SH-SY5Y (cell line): Measurements from ENCODE around the gene GPR161.

ENCODE experiments used
- GATA2 ChIP-seq: IDR thresholded peaks from 2 replicates; pipeline ENCODE4 v1.6.1; 2011; ENCODE audit warnings: mild to moderate bottlenecking, low read depth, low read length
- GATA3 ChIP-seq: IDR thresholded peaks from 2 replicates; pipeline ENCODE4 v1.6.1; 2011; ENCODE audit warnings: low read depth, mild to moderate bottlenecking, low read length, moderate library complexity

The GPR161 gene

GRCh38 chr1:168099337-168099801 lies 37.4 kb downstream of the GPR161 start:
- TF ChIP-seq GATA2 (no peak), GATA3 (no peak)

- TF ChIP-seq GATA3: no peak
- peak; percentile 92 for TF ChIP-seq GATA2
Measured at GRCh38 chr1:168098534-168099320, 38.0 kb downstream of the GPR161 start.

DNA sequence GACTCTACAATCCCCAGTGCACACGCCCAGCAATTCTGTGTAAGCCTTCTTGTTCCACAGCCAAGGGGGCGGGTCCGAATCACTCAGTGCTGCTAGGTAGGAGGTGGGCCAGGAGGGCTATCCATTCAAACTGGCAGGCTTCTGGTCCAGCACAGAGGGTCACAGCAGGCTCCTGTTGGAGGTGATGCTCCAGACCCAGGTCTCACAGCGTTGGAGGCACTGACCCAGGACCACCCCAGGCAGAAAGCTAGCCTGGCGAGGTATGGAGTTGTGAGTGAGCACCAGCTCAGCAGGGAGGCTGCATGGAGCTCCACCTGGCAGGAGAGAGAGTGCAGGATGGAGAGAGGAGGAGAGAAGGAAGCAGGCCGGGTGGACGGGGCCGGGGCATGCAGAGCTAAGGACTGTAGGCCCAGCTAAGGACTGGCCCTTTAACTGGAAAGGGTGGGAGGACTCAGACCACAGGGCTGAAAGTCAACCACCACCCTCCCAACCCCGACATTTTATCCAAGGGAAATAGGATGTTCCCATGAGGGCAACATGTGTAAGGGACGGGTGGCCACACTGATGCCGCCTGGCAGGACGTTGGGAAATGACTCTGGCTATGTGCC lies 38.7 kb downstream of the GPR161 start:
- TF ChIP-seq GATA3 (no peak), GATA2 (no peak)

DNA sequence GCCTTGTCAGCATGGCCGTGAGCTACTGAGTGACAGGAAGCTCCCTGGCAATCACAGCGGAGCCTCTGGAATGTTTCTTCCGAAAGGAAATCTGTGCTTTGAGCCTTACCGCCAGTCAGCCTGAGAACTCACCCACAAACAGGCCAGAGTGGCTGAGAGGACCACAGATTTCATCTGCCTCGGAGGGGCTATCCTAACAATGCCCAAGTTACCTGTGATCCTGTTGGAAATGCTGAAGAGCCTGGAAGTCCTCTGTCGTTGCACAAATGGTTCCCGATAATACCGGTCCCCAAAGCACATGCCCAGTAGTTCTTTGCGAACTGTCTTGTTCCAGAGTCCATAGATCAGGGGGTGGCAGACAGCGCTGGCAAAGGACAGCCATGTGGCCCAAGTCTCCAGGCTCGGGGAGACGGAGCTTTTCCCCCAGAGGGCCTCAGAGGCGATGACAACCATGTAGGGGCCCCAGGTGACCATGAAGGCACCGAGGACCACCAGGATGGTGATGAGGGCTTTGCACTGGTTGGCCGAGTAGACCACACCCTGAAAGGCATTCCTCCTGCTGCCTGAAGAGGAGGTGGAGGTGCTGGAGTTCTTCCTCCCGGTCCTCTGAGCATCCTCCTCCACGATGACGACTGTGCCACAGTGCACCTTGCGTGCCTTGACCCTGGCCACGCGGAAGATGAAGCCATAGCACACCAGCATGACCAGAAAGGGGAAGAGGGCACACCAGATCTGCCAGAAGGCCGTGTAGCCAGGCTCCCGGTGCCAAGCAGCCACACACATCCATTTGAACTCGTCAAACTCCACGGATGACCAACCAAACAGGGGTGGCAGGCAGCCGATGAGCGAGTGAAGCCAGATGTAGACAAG lies 40.2 kb downstream of the GPR161 start:
- TF ChIP-seq GATA2 (no peak), GATA3 (no peak)

- TF ChIP-seq GATA3: no peak
- no peak for TF ChIP-seq GATA2
Measured at GRCh38 chr1:168095476-168095875, 41.3 kb downstream of the GPR161 start.

DNA sequence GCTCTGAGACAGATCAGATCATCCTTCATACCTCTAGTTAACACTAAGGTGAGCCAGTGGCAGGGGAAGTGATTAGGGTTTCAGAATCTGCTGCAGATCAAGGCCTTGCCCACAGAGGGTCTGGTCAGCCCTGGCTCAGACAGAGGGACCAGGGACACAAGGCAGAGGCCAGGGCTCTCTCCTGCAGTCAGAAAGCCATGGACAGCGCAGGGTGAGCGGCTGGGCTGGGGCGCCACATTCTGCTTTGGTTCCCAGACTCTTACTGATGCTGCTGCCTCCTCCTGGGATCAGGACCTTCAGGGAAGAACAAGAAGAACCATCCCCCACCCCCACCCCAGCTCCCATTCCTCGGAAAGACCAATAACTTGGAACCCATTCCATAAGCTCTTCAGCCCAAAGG lies 43.1 kb downstream of the GPR161 start:
- TF ChIP-seq GATA3 (no peak), GATA2 (no peak)

- TF ChIP-seq GATA2: no peak
- TF ChIP-seq GATA3: no peak
Measured at GRCh38 chr1:168092566-168093355, 44.0 kb downstream of the GPR161 start.

DNA sequence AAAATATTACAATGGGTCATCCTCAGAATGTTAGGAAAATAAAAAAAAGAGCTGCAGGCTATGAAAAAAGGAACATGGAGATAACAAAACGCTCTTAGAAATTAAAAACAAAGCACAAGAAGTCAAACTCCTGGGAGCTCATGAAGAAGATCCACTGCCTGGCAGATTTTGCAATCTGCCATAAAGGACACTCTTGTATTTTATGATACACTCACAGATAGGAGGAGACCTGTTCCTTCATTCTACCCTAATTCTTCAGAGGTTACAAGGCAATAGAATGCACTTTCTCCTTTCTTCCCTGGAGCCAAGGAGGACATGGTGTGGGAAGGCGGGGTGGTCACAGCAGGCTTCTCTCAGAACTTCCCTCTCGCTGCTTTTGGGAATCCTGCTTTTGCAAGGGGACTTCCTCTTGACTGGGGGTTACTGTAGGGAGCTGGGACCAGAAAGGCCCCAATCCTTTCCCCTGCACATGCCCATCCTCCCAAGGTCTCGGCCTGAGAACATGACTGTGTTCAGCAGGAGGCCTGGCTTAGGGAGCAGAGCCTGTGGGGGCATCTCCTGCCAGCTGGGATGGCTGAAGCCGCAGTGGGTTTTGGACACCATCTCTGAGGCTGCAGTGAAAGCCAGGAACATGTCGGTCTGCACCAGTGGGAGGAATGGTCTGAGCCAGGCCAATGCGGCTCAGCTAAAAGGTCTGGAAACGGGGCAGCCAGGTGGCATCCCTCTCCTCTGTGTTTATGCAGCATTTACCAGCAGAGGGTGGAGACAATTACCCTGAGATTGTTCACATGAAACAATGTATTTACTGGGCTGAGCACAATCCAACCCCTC lies 44.8 kb downstream of the GPR161 start:
- TF ChIP-seq GATA2 (no peak), GATA3 (no peak)

GRCh38 chr1:168091063-168091462 lies 45.7 kb downstream of the GPR161 start:
- TF ChIP-seq GATA2: no peak
- TF ChIP-seq GATA3: no peak

GRCh38 chr1:168090395-168090794 lies 46.3 kb downstream of the GPR161 start:
- TF ChIP-seq GATA3 (no peak), GATA2 (no peak)

DNA sequence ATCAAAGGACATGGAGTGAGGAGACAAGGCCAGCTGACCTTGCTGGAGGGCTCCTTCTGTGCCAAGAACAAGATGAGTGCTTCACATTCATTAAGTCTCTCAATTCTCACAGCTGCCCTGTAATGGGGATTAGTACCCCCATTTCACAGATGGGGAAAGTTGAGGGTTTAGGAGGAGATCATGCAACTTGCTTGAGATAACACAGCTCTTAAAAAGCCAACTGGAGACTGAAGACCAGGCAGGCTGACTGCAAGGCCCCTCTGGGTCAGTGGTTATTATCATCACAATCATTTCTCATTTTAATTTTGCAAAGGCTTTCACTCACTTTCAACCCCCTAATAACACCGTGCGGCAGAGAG lies 46.8 kb downstream of the GPR161 start:
- TF ChIP-seq GATA2 (no peak), GATA3 (no peak)

- TF ChIP-seq GATA3 (no peak), GATA2 (no peak)
Measured at GRCh38 chr1:168089326-168089978, 47.3 kb downstream of the GPR161 start.
